ENCODE data around the gene ANO1.

DNA sequence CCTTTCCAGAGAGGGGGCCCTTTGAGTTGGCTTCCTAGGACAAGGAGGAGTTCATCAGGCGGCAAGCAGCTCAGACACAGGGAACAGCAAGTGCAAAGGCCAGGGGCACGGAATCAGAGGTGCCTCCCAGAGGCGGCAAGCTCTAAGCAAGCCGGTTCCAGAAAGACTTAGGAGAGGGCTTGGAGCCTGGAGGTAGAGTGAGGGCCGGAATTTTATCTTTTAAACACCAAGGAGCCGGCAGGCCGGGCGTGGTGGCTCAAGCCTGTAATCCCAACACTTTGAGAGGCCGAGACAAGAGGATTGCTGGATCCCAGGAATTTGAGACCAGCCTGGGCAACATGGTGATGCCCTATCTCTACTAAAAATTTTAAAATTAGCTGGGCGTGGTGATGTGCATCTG is 151.6 kb downstream of the ANO1 start:
- TF ChIP-seq, protein P1, sequence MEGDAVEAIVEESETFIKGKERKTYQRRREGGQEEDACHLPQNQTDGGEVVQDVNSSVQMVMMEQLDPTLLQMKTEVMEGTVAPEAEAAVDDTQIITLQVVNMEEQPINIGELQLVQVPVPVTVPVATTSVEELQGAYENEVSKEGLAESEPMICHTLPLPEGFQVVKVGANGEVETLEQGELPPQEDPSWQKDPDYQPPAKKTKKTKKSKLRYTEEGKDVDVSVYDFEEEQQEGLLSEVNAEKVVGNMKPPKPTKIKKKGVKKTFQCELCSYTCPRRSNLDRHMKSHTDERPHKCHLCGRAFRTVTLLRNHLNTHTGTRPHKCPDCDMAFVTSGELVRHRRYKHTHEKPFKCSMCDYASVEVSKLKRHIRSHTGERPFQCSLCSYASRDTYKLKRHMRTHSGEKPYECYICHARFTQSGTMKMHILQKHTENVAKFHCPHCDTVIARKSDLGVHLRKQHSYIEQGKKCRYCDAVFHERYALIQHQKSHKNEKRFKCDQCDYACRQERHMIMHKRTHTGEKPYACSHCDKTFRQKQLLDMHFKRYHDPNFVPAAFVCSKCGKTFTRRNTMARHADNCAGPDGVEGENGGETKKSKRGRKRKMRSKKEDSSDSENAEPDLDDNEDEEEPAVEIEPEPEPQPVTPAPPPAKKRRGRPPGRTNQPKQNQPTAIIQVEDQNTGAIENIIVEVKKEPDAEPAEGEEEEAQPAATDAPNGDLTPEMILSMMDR (IDR thresholded peaks at IDR 0.05) = no peak
- TF ChIP-seq ZFX (IDR thresholded peaks at IDR 0.05; ENCODE audit: borderline replicate concordance) = no peak
